Measurements from ENCODE around the gene BBX.
A peak's percentile ranks its signal among the peaks of the same experiment; 100 is the strongest.

The BBX gene

DNA sequence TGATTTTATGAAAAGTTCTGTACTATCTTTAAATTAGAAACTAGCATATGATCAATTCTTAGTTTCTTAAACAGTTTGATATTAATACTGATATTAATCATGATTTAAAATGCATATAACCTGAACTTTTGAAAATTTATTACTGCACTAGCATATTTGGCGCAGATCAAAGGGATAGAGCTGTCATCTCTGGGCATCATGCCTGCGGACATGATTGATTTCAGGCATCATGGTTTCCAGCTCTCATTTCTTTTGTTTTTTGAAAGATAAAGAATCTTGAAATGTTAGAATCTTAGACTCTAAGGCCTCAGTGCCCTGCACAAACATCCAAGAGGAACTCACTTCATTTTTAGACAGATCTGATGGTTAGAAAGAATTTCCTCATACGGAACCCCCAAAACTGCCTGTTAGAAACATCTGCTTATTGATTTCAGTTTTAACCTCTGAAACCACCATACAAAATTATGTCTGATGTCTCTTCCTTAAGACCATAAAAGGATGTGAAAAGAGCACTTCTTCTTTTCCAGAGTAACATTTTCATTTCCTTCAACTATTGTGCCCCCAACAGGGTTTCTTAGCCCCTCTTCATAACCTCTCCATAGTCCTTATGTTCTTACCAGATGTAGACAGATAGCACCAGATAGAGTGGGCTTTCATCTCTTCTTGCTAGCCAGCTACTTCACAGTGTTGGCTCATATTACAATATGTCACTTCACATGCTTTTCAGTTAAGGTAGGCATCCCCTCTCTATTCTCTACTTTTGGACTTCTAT, 110.8 kb downstream of the BBX start:
- H3K27ac Mint-ChIP-seq, result no peak overlapping the region
- H3K9me3 Mint-ChIP-seq, result no peaks in the 10 kb centered on the region
- no peak for DNase-seq (ENCODE audit: low spot score)
- no peaks in the 10 kb centered on the region for H3K36me3 Mint-ChIP-seq (ENCODE audit: low read depth)
- no peaks in the 10 kb centered on the region for H3K27me3 Mint-ChIP-seq (ENCODE audit: low read depth)
- peak overlapping the region; percentile 26 for H3K4me3 Mint-ChIP-seq
- H3K4me1 Mint-ChIP-seq (ENCODE audit: low read depth), result peaks cover 30% of the 10 kb centered on the region

DNA sequence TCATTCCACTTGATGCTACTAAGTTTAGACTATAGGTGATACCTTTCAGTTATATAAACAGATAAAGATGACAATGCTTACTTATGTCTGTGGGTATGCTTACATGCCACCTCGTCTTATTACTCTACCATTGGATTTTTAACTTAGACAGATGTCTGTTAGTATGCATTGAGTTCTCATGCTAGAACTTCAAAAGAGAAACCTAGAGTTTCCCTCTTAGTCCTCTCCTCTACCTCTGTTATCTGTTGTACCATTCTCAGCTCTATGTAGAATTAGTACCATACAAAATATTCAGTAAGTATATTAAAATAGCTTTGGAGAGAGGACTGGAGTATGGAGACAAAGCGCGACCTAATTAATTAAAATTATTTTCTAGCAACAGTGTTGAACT, 111.3 kb downstream of the BBX start:
- Mint-ChIP-seq H3K36me3 (ENCODE audit: low read depth) (no peaks in the 10 kb centered on the region), H3K9me3 (no peaks in the 10 kb centered on the region), H3K27ac (no peak overlapping the region), H3K4me1 (ENCODE audit: low read depth) (peaks cover 30% of the 10 kb centered on the region), H3K4me3 (peak overlapping the region; percentile 26), H3K27me3 (ENCODE audit: low read depth) (no peaks in the 10 kb centered on the region)
- DNase-seq (ENCODE audit: low spot score), result no peak

DNA sequence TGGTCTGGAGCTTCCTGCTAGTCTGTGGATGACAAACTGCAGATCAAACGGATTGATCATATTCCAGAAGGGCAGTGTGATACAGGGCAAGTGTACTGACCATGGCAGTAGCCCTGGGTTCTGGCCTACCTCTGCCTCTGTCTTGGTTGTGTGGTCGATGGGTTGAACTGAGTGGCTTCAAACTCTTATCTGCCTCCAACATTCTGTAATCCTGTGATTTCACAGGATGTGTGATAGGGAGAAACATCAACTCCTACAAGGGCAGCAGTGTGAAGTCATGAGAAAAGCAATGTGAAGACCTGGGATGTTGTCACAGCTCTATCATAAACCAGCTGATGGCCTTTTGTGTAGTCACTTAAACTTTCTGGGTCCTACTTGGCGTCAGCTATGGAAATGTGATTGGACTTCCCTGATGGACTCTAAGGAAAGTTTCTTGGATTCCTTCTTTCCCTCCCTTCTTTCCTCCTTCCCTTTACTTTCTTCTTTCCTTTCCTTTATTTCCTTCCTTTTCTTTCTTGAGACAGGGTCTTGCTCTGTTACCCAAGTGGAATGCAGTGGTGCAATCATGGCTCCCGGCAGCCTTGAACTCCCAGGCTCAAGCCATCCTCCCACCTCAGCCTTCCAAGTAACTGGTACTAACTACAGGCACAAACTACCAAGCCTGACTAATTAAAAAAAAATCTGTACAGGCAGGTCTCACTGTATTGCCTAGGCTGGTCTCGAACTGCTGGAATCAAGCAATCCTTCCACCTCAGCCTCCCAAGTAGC, 114.8 kb downstream of the BBX start:
- no peak overlapping the region for H3K27ac Mint-ChIP-seq
- H3K4me3 Mint-ChIP-seq, result no peak overlapping the region
- H3K36me3 Mint-ChIP-seq (ENCODE audit: low read depth), result no peaks in the 10 kb centered on the region
- H3K27me3 Mint-ChIP-seq (ENCODE audit: low read depth), result no peaks in the 10 kb centered on the region
- H3K4me1 Mint-ChIP-seq (ENCODE audit: low read depth), result peaks cover 11% of the 10 kb centered on the region
- DNase-seq (ENCODE audit: low spot score), result no peak
- H3K9me3 Mint-ChIP-seq, result no peaks in the 10 kb centered on the region

GRCh38 chr3:107641572-107642307, 119.0 kb downstream of the BBX start:
- H3K4me3 Mint-ChIP-seq, result no peak overlapping the region
- no peak for DNase-seq (ENCODE audit: low spot score)
- no peaks in the 10 kb centered on the region for H3K27me3 Mint-ChIP-seq (ENCODE audit: low read depth)
- no peaks in the 10 kb centered on the region for H3K4me1 Mint-ChIP-seq (ENCODE audit: low read depth)
- no peaks in the 10 kb centered on the region for H3K36me3 Mint-ChIP-seq (ENCODE audit: low read depth)
- no peaks in the 10 kb centered on the region for H3K9me3 Mint-ChIP-seq
- no peak overlapping the region for H3K27ac Mint-ChIP-seq

GRCh38 chr3:107643038-107643883, 120.5 kb downstream of the BBX start:
- Mint-ChIP-seq H3K27me3 (ENCODE audit: low read depth) (no peaks in the 10 kb centered on the region), H3K36me3 (ENCODE audit: low read depth) (no peaks in the 10 kb centered on the region), H3K4me1 (ENCODE audit: low read depth) (no peaks in the 10 kb centered on the region)

DNA sequence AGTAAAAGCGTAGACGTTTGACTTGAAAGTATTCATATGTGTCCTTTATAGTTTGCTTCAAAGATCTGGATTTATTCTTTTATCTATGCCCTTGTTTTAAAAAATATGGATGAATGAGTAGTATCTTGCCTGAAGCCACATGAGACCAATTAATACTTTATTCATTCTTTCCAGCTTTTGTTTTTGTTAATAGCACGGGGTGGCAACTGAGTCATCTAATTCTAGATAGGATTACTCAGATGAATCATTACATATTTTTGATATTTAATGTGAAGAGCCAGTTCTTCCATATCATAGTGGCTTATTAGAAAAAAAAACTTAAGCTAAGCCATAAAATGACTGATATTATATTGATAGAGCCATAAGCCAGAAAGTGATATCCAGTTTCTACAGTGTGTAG, 121.9 kb downstream of the BBX start:
- Mint-ChIP-seq H3K9me3 (no peaks in the 10 kb centered on the region), H3K27me3 (ENCODE audit: low read depth) (no peaks in the 10 kb centered on the region), H3K27ac (no peak overlapping the region), H3K36me3 (ENCODE audit: low read depth) (peaks cover 7% of the 10 kb centered on the region), H3K4me3 (no peak overlapping the region), H3K4me1 (ENCODE audit: low read depth) (peaks cover 2% of the 10 kb centered on the region)
- DNase-seq (ENCODE audit: low spot score), result no peak

More at GRCh38 chr3:107643038-107643883, 120.5 kb downstream of the BBX start:
- Mint-ChIP-seq H3K9me3 (no peaks in the 10 kb centered on the region), H3K4me3 (no peak overlapping the region), H3K27ac (no peak overlapping the region)
- DNase-seq (ENCODE audit: low spot score), result no peak

DNA sequence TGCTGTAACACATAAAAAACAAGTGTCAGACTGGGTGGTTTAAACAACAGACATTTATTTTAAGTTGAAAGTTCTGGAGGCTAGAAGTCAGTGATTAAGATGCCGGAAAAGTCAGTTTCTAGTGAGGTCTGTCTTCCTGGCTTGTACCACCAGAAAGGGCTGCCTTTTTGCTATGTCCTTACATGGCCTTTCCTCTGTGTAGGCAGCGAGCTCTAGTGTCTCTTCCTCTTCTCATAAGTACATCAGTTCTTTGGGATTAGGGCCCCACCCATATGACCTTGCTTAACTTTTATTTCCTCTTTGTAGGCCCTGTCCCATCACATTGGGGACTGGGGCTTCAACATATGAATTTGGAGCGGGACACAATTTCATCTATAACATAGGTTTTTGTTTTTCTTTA, 128.0 kb downstream of the BBX start:
- Mint-ChIP-seq H3K4me1 (ENCODE audit: low read depth) (peaks cover 13% of the 10 kb centered on the region), H3K27me3 (ENCODE audit: low read depth) (no peaks in the 10 kb centered on the region), H3K36me3 (ENCODE audit: low read depth) (peaks cover 7% of the 10 kb centered on the region), H3K4me3 (no peak overlapping the region), H3K9me3 (no peaks in the 10 kb centered on the region), H3K27ac (no peak overlapping the region)
- DNase-seq (ENCODE audit: low spot score), result no peak

DNA sequence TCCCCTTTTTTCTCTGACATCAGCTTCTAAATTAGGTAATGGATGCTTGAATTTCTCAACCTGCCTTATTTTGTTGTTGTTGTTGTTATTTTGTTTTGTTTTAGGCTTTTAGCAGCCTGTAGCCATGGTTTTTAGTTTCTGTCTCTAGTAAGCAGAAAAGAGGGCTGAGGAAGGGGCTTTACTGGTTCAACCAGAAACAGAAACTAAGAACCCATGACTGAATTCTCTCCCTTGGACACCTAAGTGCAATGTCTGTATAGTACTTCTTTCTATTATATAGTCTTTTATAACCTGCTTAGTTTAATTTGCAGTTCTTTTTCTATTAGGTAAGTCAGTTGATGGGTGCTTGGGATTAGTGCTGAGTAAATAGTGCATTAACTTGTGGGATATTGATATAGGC, 129.0 kb downstream of the BBX start:
- DNase-seq (ENCODE audit: low spot score), result no peak
- Mint-ChIP-seq H3K4me1 (ENCODE audit: low read depth) (peaks cover 13% of the 10 kb centered on the region), H3K4me3 (no peak overlapping the region), H3K27ac (peak overlapping the region; percentile 82), H3K27me3 (ENCODE audit: low read depth) (no peaks in the 10 kb centered on the region), H3K9me3 (no peaks in the 10 kb centered on the region), H3K36me3 (ENCODE audit: low read depth) (peaks cover 7% of the 10 kb centered on the region)

DNA sequence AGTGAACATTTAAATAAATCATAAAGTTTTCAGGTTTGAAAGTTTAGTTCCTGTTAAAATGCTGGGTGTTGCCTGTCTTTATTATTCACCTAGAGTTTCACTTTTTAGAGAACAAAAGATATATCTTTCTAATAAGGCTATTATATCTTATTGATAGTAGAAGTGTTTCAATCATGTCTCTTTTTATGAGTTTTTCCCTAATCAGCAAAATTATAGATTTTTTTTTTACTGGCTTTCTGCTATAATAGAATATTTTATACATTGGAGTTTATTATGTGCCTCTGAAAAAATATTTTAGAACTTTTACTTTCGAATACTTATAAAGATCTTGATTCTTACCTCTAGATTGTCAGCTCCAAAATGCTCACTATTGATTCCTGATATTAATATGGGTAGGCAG, 131.5 kb downstream of the BBX start:
- H3K27me3 Mint-ChIP-seq (ENCODE audit: low read depth), result no peaks in the 10 kb centered on the region
- DNase-seq (ENCODE audit: low spot score), result no peak
- no peaks in the 10 kb centered on the region for H3K9me3 Mint-ChIP-seq
- peaks cover 2% of the 10 kb centered on the region for H3K36me3 Mint-ChIP-seq (ENCODE audit: low read depth)
- no peak overlapping the region for H3K27ac Mint-ChIP-seq
- peaks cover 11% of the 10 kb centered on the region for H3K4me1 Mint-ChIP-seq (ENCODE audit: low read depth)
- no peak overlapping the region for H3K4me3 Mint-ChIP-seq

GRCh38 chr3:107657971-107658370, 135.2 kb downstream of the BBX start:
- Mint-ChIP-seq H3K9me3 (no peaks in the 10 kb centered on the region), H3K27me3 (ENCODE audit: low read depth) (no peaks in the 10 kb centered on the region), H3K36me3 (ENCODE audit: low read depth) (no peaks in the 10 kb centered on the region), H3K4me1 (ENCODE audit: low read depth) (peaks cover 2% of the 10 kb centered on the region), H3K27ac (no peak overlapping the region), H3K4me3 (no peak overlapping the region)
- no peak for DNase-seq (ENCODE audit: low spot score)

GRCh38 chr3:107660306-107660976, 137.7 kb downstream of the BBX start:
- no peaks in the 10 kb centered on the region for H3K36me3 Mint-ChIP-seq (ENCODE audit: low read depth)
- no peak overlapping the region for H3K27ac Mint-ChIP-seq
- DNase-seq (ENCODE audit: low spot score), result no peak
- H3K9me3 Mint-ChIP-seq, result no peaks in the 10 kb centered on the region
- H3K4me3 Mint-ChIP-seq, result no peak overlapping the region
- H3K4me1 Mint-ChIP-seq (ENCODE audit: low read depth), result peaks cover 2% of the 10 kb centered on the region
- no peaks in the 10 kb centered on the region for H3K27me3 Mint-ChIP-seq (ENCODE audit: low read depth)

GRCh38 chr3:107661447-107662123, 138.8 kb downstream of the BBX start:
- peaks cover 2% of the 10 kb centered on the region for H3K4me1 Mint-ChIP-seq (ENCODE audit: low read depth)
- H3K9me3 Mint-ChIP-seq, result no peaks in the 10 kb centered on the region
- H3K36me3 Mint-ChIP-seq (ENCODE audit: low read depth), result no peaks in the 10 kb centered on the region
- H3K27me3 Mint-ChIP-seq (ENCODE audit: low read depth), result no peaks in the 10 kb centered on the region
- no peak overlapping the region for H3K4me3 Mint-ChIP-seq
- no peak for DNase-seq (ENCODE audit: low spot score)
- H3K27ac Mint-ChIP-seq, result no peak overlapping the region

DNA sequence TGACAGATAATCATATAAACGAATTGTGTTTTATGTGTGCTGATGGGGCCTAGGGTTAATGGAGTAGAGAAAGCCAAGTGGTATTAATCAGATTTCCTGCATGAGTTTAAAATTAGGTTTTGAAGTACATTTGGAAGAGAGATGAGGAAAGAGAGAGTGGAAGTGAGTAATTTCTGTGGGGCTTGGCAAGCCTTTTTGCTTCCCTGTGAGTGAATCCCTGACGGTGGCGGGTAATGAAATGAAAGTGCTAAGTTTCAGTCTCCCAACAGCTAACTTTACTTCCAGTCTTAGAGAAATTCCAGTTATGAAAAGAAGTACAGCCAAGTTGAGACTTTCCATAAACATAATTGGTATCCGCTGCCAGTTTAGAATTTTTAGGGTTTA, 139.4 kb downstream of the BBX start:
- Mint-ChIP-seq H3K9me3 (no peaks in the 10 kb centered on the region), H3K27me3 (ENCODE audit: low read depth) (no peaks in the 10 kb centered on the region), H3K36me3 (ENCODE audit: low read depth) (no peaks in the 10 kb centered on the region), H3K4me3 (no peak overlapping the region), H3K27ac (no peak overlapping the region), H3K4me1 (ENCODE audit: low read depth) (peaks cover 2% of the 10 kb centered on the region)
- DNase-seq (ENCODE audit: low spot score), result no peak

All from T-helper 2 cell treated with Interferon-gamma antibody and Interleukin-4, amounts not matched to agents 5 μg/mL and 100 μg/mL, for 36 hours (primary cell).